SH-SY5Y (cell line): ENCODE measurements around the gene CRADD.

ENCODE experiments used
- GATA2 ChIP-seq: IDR thresholded peaks from 2 replicates; pipeline ENCODE4 v1.6.1; 2011; ENCODE audit warnings: mild to moderate bottlenecking, low read depth, low read length
- GATA3 ChIP-seq: IDR thresholded peaks from 2 replicates; pipeline ENCODE4 v1.6.1; 2011; ENCODE audit warnings: low read depth, mild to moderate bottlenecking, low read length, moderate library complexity

The CRADD gene

GRCh38 chr12:93892423-93893268 lies 215.5 kb downstream of the CRADD start:
- TF ChIP-seq GATA3 = no peak
- no peak for TF ChIP-seq GATA2

GRCh38 chr12:93894391-93895088 lies 217.4 kb downstream of the CRADD start:
- TF ChIP-seq GATA2 (no peak), GATA3 (no peak)

- TF ChIP-seq GATA2 = no peak
- no peak for TF ChIP-seq GATA3
Observed at GRCh38 chr12:93895089-93895445, 217.9 kb downstream of the CRADD start.

DNA sequence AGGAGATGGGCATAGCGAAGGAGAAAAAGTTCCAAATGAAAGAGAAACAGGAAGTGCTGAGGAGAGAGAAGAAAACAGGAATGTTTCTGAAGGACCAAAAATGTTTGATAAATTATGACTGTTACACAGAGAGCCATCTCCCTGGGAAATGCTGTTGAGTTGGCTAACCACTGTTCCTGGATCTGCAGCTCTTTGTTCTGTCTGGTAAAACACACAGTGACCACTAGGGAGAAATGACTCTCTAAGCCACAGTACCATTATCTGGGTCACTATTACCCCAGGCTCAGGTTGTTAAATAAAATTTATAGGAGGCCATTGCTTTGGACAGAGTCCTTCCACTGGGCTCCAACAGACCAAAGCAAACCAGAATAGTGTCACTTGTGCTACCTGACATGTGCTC lies 219.3 kb downstream of the CRADD start:
- no peak for TF ChIP-seq GATA3
- TF ChIP-seq GATA2 = no peak

- TF ChIP-seq GATA2 (no peak), GATA3 (no peak)
Observed at GRCh38 chr12:93896952-93897351, 219.8 kb downstream of the CRADD start.

DNA sequence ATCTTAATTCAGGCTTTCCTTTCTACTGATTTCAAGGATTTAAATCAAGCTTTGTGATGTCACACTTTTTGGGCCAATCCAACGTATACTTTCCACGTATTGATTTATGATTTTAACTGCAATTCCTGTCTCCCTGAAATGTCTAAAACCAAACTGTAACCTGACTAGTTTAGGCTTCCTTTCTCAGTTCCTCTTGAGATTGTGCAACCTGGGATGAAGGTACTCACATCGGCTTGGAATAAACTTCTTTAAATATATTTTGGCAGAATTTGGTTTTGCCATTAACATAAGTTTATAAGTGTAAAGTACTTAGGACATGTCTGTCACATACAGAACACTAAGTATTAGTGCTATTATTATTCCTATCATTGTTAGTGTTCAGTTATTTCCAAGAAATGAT lies 224.6 kb downstream of the CRADD start:
- TF ChIP-seq GATA2 (no peak), GATA3 (no peak)

- TF ChIP-seq GATA2 (no peak), GATA3 (no peak)
Observed at GRCh38 chr12:93902192-93902591, 225.0 kb downstream of the CRADD start.

- TF ChIP-seq GATA2 = no peak
- TF ChIP-seq GATA3 = no peak
Observed at GRCh38 chr12:93902736-93903562, 225.8 kb downstream of the CRADD start.

DNA sequence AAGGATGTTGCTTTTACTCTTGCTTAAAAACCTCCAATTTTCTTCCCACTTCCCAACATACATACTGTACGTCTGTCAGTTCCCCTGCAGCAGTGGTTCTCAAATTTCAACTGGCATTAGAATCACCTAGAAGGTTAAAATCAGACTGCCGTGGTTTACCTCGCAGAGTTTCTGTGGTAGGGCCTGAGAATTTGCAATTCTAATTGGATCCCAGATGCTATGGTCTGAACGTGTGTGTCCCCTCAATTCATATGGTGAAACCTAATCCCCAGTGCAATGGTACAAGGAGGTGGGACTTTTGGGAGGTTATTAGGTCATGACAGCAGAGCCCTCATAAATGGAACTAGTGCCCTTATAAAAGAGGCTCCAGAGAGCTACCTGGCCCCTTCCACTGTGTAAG lies 226.9 kb downstream of the CRADD start:
- TF ChIP-seq GATA3 = no peak
- TF ChIP-seq GATA2 = no peak

GRCh38 chr12:93908264-93908663 lies 231.1 kb downstream of the CRADD start:
- TF ChIP-seq GATA2 = no peak
- no peak for TF ChIP-seq GATA3

DNA sequence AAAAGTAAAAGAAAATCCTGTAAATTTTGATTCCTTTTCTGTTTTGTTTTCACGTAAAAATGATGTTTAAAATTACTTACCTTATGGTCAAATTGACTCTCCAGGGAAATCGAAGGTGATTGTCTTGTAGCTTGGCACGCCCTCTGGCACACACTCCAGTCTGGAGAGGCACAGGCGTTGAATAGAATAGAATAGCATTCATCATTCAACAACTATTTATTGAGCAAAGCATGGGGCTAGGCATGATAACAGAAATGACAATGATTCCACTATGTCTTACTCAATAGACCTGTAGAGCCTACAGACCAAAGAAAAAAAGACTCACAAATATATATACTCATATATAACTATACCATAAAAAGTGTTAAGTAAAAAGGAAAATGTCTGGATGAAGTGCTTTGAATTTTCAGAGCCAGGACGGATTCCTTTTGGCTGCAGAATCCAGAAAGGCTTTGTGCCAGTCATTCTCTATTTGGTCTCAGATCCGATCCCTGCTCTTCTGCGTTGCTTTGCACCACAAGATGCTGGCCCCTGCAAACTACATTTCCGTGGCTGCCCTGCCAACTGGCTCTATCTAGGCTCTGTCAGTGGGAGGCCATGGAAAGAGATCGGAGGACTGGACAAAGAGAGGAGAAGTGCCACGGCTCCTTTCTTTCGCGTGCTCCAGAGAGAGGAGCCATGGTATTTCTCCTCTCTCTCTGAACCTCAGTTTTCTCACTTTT lies 231.8 kb downstream of the CRADD start:
- TF ChIP-seq GATA2 (no peak), GATA3 (no peak)

GRCh38 chr12:93911396-93911795 lies 234.2 kb downstream of the CRADD start:
- TF ChIP-seq GATA3 = no peak
- TF ChIP-seq GATA2 = no peak

GRCh38 chr12:93912086-93912733 lies 235.0 kb downstream of the CRADD start:
- no peak for TF ChIP-seq GATA2
- no peak for TF ChIP-seq GATA3
